Right lobe of liver (tissue), 6 donors: ENCODE results near the gene TCFL5. TPM values are rescaled to one million over a fixed set of nuclear protein-coding genes. Genes with fewer than 3 reads are reported as not detected.

Experiments used
- ATAC-seq, 4 donors: fragments of 200-7000 bp; cut with Tn5 transposase; one replicate each; pipeline ENCODE4 v1.9.1; 2020; ENCODE audit warnings: mild to moderate bottlenecking in 4 of 4, moderate library complexity in 4 of 4
- DNase-seq, 3 donors: peaks; one replicate each; pipeline ENCODE4 v3.0.0-alpha.2; 2020
- H3K27ac ChIP-seq, 3 donors: fragments of 200-600 bp; one replicate each; pipeline ENCODE4 v1.8.0; 2022
- H3K27me3 ChIP-seq, 2 donors: fragments of 200-600 bp; one replicate each; pipeline ENCODE4 v1.8.0; 2022
- H3K36me3 ChIP-seq, 4 donors: fragments of 200-600 bp; sonication (generic) in 1 of 4; one replicate each; pipeline versions ENCODE4 v1.5.1 to v1.8.0; 2017 to 2022; ENCODE audit warnings: control low read depth in 1 of 4
- H3K4me1 ChIP-seq, 4 donors: fragments of 200-600 bp; sonication (generic) in 1 of 4; one replicate each; pipeline versions ENCODE4 v1.5.1 to v1.8.0; 2017 to 2022; ENCODE audit warnings: control low read depth in 1 of 4
- H3K4me3 ChIP-seq, 3 donors: fragments of 200-600 bp; one replicate each; pipeline ENCODE4 v1.8.0; 2022
- H3K9me3 ChIP-seq, 4 donors: fragments of 200-600 bp; sonication (generic) in 1 of 4; one replicate each; pipeline versions ENCODE4 v1.5.1 to v1.8.0; 2017 to 2022; ENCODE audit warnings: control low read depth in 1 of 4
- POLR2A ChIP-seq: fragments of 450-650 bp; IDR thresholded peaks from one replicate; pipeline ENCODE4 v1.6.1; 2017; ENCODE audit warnings: antibody characterized with exemption, mild to moderate bottlenecking
- WGBS: methylation state at CpG from one replicate; pipeline ENCODE4 v1.1.6; 2018; ENCODE audit warnings: low coverage, low lambda C conversion rate; ENCODE audit not compliant: insufficient coverage; ENCODE audit errors: missing lambda C conversion rate; 5-methylcytosine and 5-hydroxymethylcytosine counted together
- intact Hi-C, 2 donors: fragments of 100-400 bp; cut with DNase I; formaldehyde crosslinking; loops; one replicate each; pipeline versions ENCODE4 v1.11.2 to v1.14.1; 2022
- total RNA-seq, 6 experiments: library from RNA; depleted of rRNA in 2 of 6; stranded (reverse); fragments of >200 nt in 2 of 6; fragmentation: NEBNext Ultra II Directional in 3 of 6; extraction: Animal tissue kit (Norgen Biotek cat#: 25700) in 3 of 6; gene quantifications; one replicate each; pipeline versions ENCODE4 v1.1.0 to v1.2.4, GENCODE V29; 2016 to 2023
- TF ChIP-seq, protein P1 (sequence below), 4 donors: fragments of 200-600 bp in 3 of 4; fragments of 450-650 bp in 1 of 4; IDR thresholded peaks; one replicate each; pipeline versions ENCODE4 v1.5.1 to v1.8.0; 2016 to 2022; ENCODE audit warnings: antibody characterized with exemption in 4 of 4, mild to moderate bottlenecking in 2 of 4
- donor health status: DM: no; HTN: yes; CAD: no.
- donor health status: DM: no; HTN: no; CAD: no.
- donor health status: DM: no; HTN: no; CAD: no.
- donor health status: DM: no; HTN: yes; CAD: no.
- donor health status: DM: no; HTN: yes; CAD: no.

Gene TCFL5
- total RNA-seq, 6 experiments from 2014 or later, result 2.9 to 5.1 (median 3.9) TPM

DNA sequence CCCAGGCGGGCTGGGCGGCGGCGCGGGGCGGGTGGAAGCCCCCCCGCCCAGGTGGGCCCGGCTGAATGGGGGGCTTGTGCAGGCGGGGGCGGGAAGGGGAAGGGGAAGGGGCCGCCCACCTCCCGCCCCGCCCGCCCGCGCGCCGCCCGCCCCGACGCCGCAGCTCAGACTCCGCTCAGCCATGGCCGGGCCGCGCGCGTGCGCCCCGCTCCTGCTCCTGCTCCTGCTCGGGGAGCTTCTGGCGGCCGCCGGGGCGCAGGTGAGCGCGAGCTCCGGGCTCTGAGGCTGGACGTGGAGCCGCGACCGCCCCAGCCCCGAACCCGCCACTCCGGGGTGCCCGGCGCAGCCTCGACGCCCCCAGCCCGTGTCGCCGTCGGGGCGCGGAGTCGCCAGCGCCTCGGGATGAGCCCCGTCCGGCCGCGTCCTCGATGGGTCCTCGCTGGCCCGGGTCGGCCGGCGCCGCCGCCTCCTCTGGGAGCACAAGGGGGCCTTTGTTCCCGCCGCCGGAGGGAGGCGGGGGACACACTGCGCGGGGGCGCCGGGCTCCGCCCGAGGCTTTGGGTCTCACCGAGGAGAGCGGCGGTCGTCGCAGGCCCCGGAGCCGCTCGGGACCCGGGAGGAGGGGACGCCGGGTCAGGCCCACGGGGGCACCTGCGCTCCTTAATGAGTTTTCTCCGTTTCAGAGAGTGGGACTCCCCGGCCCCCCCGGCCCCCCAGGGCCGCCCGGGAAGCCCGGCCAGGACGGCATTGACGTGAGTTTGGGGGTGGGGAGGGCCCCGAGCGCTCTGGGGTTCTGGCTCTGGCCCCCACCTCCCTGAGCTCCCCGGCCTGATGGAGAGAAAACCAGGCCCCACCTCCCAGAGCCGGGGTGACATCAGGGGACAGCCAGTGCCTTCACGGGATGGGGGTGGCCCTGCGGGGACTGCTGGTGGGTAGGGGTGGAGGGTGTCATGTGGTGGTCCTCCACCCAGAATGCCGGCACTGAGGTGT, 44.4 kb downstream of the TCFL5 start, which contains the start of gene COL9A3:
Gene COL9A3 (plus strand): TSS at position 167 of the 990 bp plus-strand sequence. CDS start 15 bp downstream, at position 182.
- H3K9me3 ChIP-seq, result no peaks in the 10 kb centered on the region
- no peak within 1 kb of the TSS for H3K4me3 ChIP-seq
- DNase-seq, result no peak
- ATAC-seq, result no peak
- peaks cover 0 to 6% (median under 1%) of the 10 kb centered on the region in 4 donors for H3K4me1 ChIP-seq
- peaks cover 0 to 8% (median 4%) of the 10 kb centered on the region in 4 donors for H3K36me3 ChIP-seq
- no peak within 1 kb of the TSS for H3K27ac ChIP-seq
- intact Hi-C loops, result no loop called here
- no peak for TF ChIP-seq POLR2A
- TF ChIP-seq, protein P1, sequence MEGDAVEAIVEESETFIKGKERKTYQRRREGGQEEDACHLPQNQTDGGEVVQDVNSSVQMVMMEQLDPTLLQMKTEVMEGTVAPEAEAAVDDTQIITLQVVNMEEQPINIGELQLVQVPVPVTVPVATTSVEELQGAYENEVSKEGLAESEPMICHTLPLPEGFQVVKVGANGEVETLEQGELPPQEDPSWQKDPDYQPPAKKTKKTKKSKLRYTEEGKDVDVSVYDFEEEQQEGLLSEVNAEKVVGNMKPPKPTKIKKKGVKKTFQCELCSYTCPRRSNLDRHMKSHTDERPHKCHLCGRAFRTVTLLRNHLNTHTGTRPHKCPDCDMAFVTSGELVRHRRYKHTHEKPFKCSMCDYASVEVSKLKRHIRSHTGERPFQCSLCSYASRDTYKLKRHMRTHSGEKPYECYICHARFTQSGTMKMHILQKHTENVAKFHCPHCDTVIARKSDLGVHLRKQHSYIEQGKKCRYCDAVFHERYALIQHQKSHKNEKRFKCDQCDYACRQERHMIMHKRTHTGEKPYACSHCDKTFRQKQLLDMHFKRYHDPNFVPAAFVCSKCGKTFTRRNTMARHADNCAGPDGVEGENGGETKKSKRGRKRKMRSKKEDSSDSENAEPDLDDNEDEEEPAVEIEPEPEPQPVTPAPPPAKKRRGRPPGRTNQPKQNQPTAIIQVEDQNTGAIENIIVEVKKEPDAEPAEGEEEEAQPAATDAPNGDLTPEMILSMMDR (IDR thresholded peaks at IDR 0.05), result no peak
- H3K27me3 ChIP-seq, result no peaks in the 10 kb centered on the region
- WGBS, result under 1% methylated on average over 26 of the region's 108 CpGs

DNA sequence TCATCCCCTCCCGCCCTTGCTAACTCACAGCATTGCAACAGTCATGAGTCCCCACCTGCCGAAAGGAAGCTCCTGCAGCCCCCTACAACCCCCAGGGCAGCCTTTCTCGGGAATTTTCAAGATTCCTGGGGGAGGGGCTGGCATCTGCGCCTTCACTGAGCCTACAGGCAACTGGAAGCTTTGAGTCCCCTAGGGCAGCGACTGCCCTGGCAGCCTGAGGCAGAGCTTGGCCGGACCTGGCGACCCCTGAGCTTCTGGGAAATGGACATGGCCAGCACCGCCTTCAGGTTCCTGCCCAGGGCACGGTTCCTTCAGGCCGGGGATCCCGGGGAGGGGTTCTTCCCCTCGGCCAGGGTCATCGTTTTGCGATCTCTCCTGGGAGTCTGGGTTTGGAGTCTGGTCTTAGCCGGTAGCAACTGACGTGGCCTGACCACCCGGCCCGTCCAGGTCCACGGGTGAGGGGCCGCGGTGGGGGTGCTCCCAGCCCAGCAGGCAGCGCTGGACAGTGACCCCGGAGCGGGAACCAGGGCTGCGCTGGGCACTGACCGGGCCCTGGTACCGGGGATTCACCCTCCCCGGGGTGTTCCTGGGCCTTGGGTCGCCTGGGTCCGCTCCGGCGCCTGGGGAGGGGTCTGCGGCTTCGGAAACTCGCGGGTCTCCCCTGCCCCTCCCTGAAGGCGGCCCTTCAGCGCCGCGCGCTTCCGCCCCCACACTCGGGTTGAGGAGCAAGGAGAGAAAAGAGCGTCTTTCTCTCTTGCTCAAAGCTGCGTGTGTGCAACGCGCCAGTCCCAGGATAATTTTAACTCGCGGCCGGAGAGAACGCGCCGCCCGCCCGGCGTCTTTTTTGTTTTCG, 45.4 kb downstream of the TCFL5 start:
- Histone ChIP-seq H3K27ac (no peak overlapping the region), H3K9me3 (no peaks in the 10 kb centered on the region), H3K4me1 (peaks cover 0 to 6% (median under 1%) of the 10 kb centered on the region in 4 donors), H3K36me3 (peaks cover 0 to 18% (median 12%) of the 10 kb centered on the region in 4 donors), H3K4me3 (no peak overlapping the region), H3K27me3 (no peaks in the 10 kb centered on the region)
- intact Hi-C loops, result no loop called here
- TF ChIP-seq, protein P1 (IDR thresholded peaks at IDR 0.05), result no peak
- TF ChIP-seq POLR2A, result no peak
- DNase-seq, result no peak
- 1% methylated on average over 16 of the region's 57 CpGs for WGBS
- no peak for ATAC-seq

- ATAC-seq, result peak in 3 of 4 donors; percentile 4 to 14 (median 9)
- Histone ChIP-seq H3K4me3 (no peak overlapping the region), H3K9me3 (no peaks in the 10 kb centered on the region), H3K4me1 (peaks cover 0 to 6% (median under 1%) of the 10 kb centered on the region in 4 donors), H3K36me3 (peaks cover 5 to 26% (median 17%) of the 10 kb centered on the region in 4 donors), H3K27me3 (no peaks in the 10 kb centered on the region), H3K27ac (no peak overlapping the region)
- no peak for TF ChIP-seq POLR2A
- TF ChIP-seq, protein P1 (IDR thresholded peaks at IDR 0.05), result no peak
- WGBS, result 29% methylated on average over 10 of the region's 24 CpGs
- intact Hi-C loops, result no loop called here
- DNase-seq, result no peak
These were observed 46.3 kb downstream of the TCFL5 start for GRCh38 chr20:62815066-62815991.
